Endothelial cell of umbilical vein (primary cell): ENCODE results near the gene SAMD14. TPM values are rescaled to one million over a fixed set of nuclear protein-coding genes. Genes with fewer than 3 reads are reported as not detected.

ENCODE experiments used
- BruUV-seq: library from RNA; stranded (reverse); fragments of 400-500 nt; replicated peaks from 2 replicates; lab custom pipeline; 2021; lab: Mats Ljungman, UMichigan
- CTCF ChIA-PET: fragments of 300-600, 350-600 bp; sonication (Branson Sonifier 250); formaldehyde crosslinking; loops from one replicate; lab custom pipeline; 2021; ENCODE audit warnings: antibody characterized with exemption, inconsistent platforms; lab: Charles Lee
- POLR2A ChIA-PET: fragments of 300-600, 350-600 bp; sonication (Branson Sonifier 250); formaldehyde crosslinking; loops from one replicate; lab custom pipeline; 2021; ENCODE audit warnings: antibody characterized with exemption, inconsistent platforms; lab: Charles Lee
- DNase-seq: peaks from one replicate; pipeline ENCODE4 v3.0.0-alpha.2; 2011; ENCODE audit warnings: low read depth, low spot score
- FAIRE-seq: peaks from 2 replicates; lab custom pipeline; 2011; peaks lifted over from hg19 to GRCh38; lab: Jason Lieb, UNC
- H2AFZ ChIP-seq: 2 replicates; pipeline ENCODE4 v1.6.0; 2012; ENCODE audit warnings: low read depth, low read length, control low read depth, inconsistent platforms
- H3K27ac ChIP-seq: 2 replicates; pipeline ENCODE4 v1.5.1; 2011; ENCODE audit warnings: low read depth, mild to moderate bottlenecking, control low read depth, low read length, moderate library complexity; ENCODE audit not compliant: insufficient read depth
- H3K27me3 ChIP-seq, 2 experiments: 2 replicates each; pipeline versions ENCODE4 v1.6.0 to v1.6.1; 2011; ENCODE audit warnings: low read length in 2 of 2, mixed read lengths in 1 of 2; ENCODE audit not compliant: control insufficient read depth in 2 of 2, insufficient read depth in 2 of 2
- H3K36me3 ChIP-seq, 2 experiments: 2 replicates in 1 of 2; 3 replicates in 1 of 2; pipeline ENCODE4 v1.5.1; 2011; ENCODE audit warnings: low read length in 2 of 2, mild to moderate bottlenecking in 1 of 2, moderate library complexity in 1 of 2; ENCODE audit not compliant: control insufficient read depth in 2 of 2, insufficient read depth in 2 of 2; ENCODE audit errors: extremely low read depth in 1 of 2
- H3K4me1 ChIP-seq: 3 replicates; pipeline ENCODE4 v1.5.1; 2011; ENCODE audit warnings: mild to moderate bottlenecking, low read length; ENCODE audit not compliant: control insufficient read depth, insufficient read depth; ENCODE audit errors: extremely low read depth
- H3K4me2 ChIP-seq: 2 replicates; pipeline ENCODE4 v1.6.1; 2011; ENCODE audit warnings: low read length, control low read depth, mixed read lengths; ENCODE audit not compliant: insufficient read depth
- H3K4me3 ChIP-seq, 3 experiments: fragments of 200-600 bp in 1 of 3; sonication (generic), shearing (Covaris generic) in 1 of 3; replicated peaks in 1 of 3; 2 replicates each; pipeline ENCODE4 v1.5.1; 2011 to 2016; ENCODE audit warnings: control low read depth in 3 of 3, low read length in 3 of 3, mild to moderate bottlenecking in 2 of 3, inconsistent platforms in 1 of 3, low read depth in 1 of 3, moderate library complexity in 1 of 3; ENCODE audit not compliant: insufficient read depth in 1 of 3
- H3K79me2 ChIP-seq: 2 replicates; pipeline ENCODE4 v1.6.0; 2012; ENCODE audit warnings: low read length, inconsistent platforms; ENCODE audit not compliant: control insufficient read depth, insufficient read depth
- H3K9ac ChIP-seq: replicated peaks from 2 replicates; pipeline ENCODE3; 2011; ENCODE audit warnings: low read length, control low read depth; ENCODE audit not compliant: insufficient read depth; ENCODE audit errors: extremely low read depth
- H3K9me1 ChIP-seq: replicated peaks from 3 replicates; pipeline ENCODE4 v1.6.0; 2011; ENCODE audit warnings: mild to moderate bottlenecking, low read length; ENCODE audit not compliant: control insufficient read depth, insufficient read depth; ENCODE audit errors: extremely low read depth
- H3K9me3 ChIP-seq: replicated peaks from 2 replicates; pipeline ENCODE4 v1.5.1; 2012; ENCODE audit warnings: low read length, inconsistent platforms; ENCODE audit not compliant: control insufficient read depth, insufficient read depth
- H4K20me1 ChIP-seq: replicated peaks from 2 replicates; pipeline ENCODE3; 2011; ENCODE audit warnings: mild to moderate bottlenecking, low read length; ENCODE audit not compliant: control insufficient read depth, insufficient read depth; ENCODE audit errors: extremely low read depth
- FOS ChIP-seq: IDR thresholded peaks from 2 replicates; pipeline ENCODE4 v1.6.1; 2011; ENCODE audit warnings: mild to moderate bottlenecking, low read length, moderate library complexity, borderline replicate concordance; ENCODE audit not compliant: insufficient read depth
- MYC ChIP-seq: IDR thresholded peaks from one replicate; pipeline ENCODE4 v1.6.1; 2011; ENCODE audit warnings: mild to moderate bottlenecking, low read depth, low read length
- POLR2A ChIP-seq: IDR thresholded peaks from 2 replicates; pipeline ENCODE4 v1.6.1; 2012; ENCODE audit warnings: low read depth, mild to moderate bottlenecking, control low read depth, low read length
- POLR2AphosphoS5 ChIP-seq: IDR thresholded peaks from 2 replicates; pipeline ENCODE4 v1.6.1; 2012; ENCODE audit warnings: low read depth, mild to moderate bottlenecking, control low read depth, low read length, moderate library complexity; ENCODE audit not compliant: insufficient read depth
- dilution Hi-C: fragments of 300-500 bp; cut with MboI; formaldehyde crosslinking; loops from one replicate; pipeline ENCODE4 v1.15.0; 2019; ENCODE audit warnings: low sequenced_read_pairs; ENCODE audit not compliant: extremely low pct_ligation_motif_present
- intact Hi-C: fragments of 100-400 bp; cut with micrococcal nuclease; formaldehyde crosslinking; loops from one replicate; pipeline ENCODE4 v1.10.0; 2022
- polyA plus RNA-seq, 4 experiments: library from polyadenylated mRNA; depleted of rRNA in 3 of 4; stranded (reverse) in 3 of 4; unstranded in 1 of 4; fragments of >200 nt; gene quantifications; 2 replicates each; pipeline versions ENCODE4 v1.2.1 to v1.2.3, GENCODE V29; 2011 to 2012; ENCODE audit warnings: missing spikeins in 1 of 4
- total RNA-seq: library from RNA; stranded (reverse); gene quantifications from 2 replicates; pipeline ENCODE4 v1.2.3, GENCODE V29; 2021
- TF ChIP-seq, protein P1 (sequence below), 2 donors: IDR thresholded peaks; 1 replicate in 1 of 2; 2 replicates in 1 of 2; pipeline ENCODE4 v1.5.1; 2011; ENCODE audit warnings: low read length in 2 of 2, mild to moderate bottlenecking in 2 of 2, moderate library complexity in 2 of 2, control low read depth in 1 of 2, inconsistent platforms in 1 of 2, low read depth in 1 of 2; ENCODE audit not compliant: insufficient read depth in 1 of 2; ENCODE audit errors: extremely low read depth in 1 of 2
- TF ChIP-seq, protein P2 (sequence below): IDR thresholded peaks from 2 replicates; pipeline ENCODE4 v1.6.1; 2011; ENCODE audit not compliant: insufficient read depth, insufficient read length

Gene SAMD14
- total and polyA plus RNA-seq, 2 donors (not counting 3 experiments of a cell fraction or from before 2014, with no cell fraction given) = 6.8 to 15.6 TPM

DNA sequence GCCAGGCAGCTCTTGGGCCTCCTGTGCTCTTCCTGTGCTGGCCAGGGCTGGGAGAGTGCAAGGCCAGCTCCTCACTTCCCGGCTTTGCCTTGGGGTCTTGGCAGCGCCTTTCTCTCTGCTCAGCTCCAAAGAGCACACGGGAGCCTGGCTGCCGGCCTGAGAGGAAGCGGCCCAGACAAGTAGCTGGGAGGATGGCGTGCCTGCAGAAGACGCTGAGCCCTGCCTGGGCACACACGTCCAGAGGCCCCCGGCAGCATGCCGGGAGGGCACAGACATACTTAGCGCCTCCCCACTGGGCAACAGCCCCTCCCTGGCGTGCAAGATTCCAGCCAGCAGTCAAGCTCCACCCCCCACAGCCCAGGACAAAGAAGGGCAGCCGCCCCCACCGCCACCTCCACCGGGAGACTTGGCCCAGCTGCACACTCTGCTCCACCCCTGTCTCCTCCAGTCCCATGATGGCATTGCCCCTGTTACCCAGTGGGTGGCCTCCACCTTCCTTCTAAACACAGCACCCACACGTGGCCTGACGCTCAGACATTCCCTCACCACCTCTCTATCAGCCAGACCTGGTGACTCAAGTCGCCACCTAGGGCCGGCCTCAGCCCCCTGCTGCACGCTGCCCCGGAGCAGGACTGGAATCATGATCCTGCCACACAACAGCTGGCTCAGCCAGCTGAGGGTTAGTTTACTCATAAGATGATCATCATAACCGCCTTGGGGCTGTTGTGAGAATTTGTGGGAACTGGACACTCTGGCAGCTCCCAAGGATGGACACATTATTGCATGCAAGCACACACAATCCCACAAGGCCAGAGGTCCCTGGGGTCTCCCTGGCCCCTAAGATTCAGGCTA lies 48.2 kb upstream of the SAMD14 start:
- POLR2A ChIA-PET = interaction anchor here (1.6 kb wide), 1 partner anchor 26 kb away, joined by 3 read pairs; no protein-coding TSS in a partner anchor
- dilution Hi-C loops = no loop called here
- no peaks in the 10 kb centered on the region for H3K9me3 ChIP-seq
- H2AFZ ChIP-seq = peak overlapping the region; percentile 36
- H3K4me1 ChIP-seq = peaks cover 16% of the 10 kb centered on the region
- H4K20me1 ChIP-seq = no peaks in the 10 kb centered on the region
- DNase-seq (peak; percentile 84), FAIRE-seq (peak; percentile 88)
- CTCF ChIA-PET = interaction anchor here (0.6 to 3.5 kb wide), 23 partner anchors 9 to 323 kb away, joined by 3 to 75 read pairs (median 5); partner anchors contain the start of genes COL1A1, SGCA and TMEM92
- no TSS peak for BruUV-seq
- H3K36me3 ChIP-seq = no peaks in the 10 kb centered on the region
- no peak overlapping the region for H3K4me3 ChIP-seq
- H3K9me1 ChIP-seq = no peaks in the 10 kb centered on the region
- TF ChIP-seq, protein P1, sequence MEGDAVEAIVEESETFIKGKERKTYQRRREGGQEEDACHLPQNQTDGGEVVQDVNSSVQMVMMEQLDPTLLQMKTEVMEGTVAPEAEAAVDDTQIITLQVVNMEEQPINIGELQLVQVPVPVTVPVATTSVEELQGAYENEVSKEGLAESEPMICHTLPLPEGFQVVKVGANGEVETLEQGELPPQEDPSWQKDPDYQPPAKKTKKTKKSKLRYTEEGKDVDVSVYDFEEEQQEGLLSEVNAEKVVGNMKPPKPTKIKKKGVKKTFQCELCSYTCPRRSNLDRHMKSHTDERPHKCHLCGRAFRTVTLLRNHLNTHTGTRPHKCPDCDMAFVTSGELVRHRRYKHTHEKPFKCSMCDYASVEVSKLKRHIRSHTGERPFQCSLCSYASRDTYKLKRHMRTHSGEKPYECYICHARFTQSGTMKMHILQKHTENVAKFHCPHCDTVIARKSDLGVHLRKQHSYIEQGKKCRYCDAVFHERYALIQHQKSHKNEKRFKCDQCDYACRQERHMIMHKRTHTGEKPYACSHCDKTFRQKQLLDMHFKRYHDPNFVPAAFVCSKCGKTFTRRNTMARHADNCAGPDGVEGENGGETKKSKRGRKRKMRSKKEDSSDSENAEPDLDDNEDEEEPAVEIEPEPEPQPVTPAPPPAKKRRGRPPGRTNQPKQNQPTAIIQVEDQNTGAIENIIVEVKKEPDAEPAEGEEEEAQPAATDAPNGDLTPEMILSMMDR (IDR thresholded peaks at IDR 0.05; ENCODE audit: extremely low read depth in 1 of 2, insufficient read depth in 1 of 2, low read depth in 1 of 2, low read length in 2 of 2) = peak; percentile 54 to 72
- TF ChIP-seq, protein P2, sequence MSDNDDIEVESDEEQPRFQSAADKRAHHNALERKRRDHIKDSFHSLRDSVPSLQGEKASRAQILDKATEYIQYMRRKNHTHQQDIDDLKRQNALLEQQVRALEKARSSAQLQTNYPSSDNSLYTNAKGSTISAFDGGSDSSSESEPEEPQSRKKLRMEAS = peak; percentile 47
- peak; percentile 71 for TF ChIP-seq POLR2A
- TF ChIP-seq FOS = no peak
- no peak for TF ChIP-seq MYC
- TF ChIP-seq POLR2AphosphoS5 = peak; percentile 52
- peak overlapping the region; percentile 2 for H3K4me2 ChIP-seq
- intact Hi-C loops = loop anchor here (2.0 kb wide), 1 partner anchor 15 kb away; no protein-coding TSS in a partner anchor
- peak overlapping the region; percentile 73 for H3K27ac ChIP-seq
- no peaks in the 10 kb centered on the region for H3K79me2 ChIP-seq
- H3K27me3 ChIP-seq = no peaks in the 10 kb centered on the region
- H3K9ac ChIP-seq = peak overlapping the region; percentile 57
